ENCODE data around the gene METTL21A. TPM values are rescaled to one million over a fixed set of nuclear protein-coding genes. Genes with fewer than 3 reads are reported as not detected.

METTL21A gene
- total and polyA plus RNA-seq, 7 donors = 7.0 to 30.7 (median 9.5) TPM

DNA sequence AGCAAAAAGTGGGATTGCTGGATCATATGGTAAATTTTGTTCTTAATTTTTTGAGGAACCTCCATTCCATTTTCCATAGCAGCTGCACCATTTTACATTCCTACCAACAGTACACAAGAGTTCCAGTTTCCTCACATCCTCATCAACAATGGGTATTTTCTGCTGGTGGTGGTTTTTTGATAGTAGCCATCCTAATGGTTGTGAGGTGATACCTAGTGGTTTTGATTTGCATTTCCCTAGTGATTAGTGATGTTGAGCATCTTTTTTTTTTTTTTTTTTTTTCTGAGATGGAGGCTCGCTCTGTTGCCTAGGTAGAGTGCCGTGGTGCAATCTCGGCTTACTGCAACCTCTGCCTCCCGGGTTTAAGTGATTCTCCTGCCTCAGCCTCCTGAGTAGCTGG lies 30.5 kb downstream of the METTL21A start:
- TF ChIP-seq, protein P1, sequence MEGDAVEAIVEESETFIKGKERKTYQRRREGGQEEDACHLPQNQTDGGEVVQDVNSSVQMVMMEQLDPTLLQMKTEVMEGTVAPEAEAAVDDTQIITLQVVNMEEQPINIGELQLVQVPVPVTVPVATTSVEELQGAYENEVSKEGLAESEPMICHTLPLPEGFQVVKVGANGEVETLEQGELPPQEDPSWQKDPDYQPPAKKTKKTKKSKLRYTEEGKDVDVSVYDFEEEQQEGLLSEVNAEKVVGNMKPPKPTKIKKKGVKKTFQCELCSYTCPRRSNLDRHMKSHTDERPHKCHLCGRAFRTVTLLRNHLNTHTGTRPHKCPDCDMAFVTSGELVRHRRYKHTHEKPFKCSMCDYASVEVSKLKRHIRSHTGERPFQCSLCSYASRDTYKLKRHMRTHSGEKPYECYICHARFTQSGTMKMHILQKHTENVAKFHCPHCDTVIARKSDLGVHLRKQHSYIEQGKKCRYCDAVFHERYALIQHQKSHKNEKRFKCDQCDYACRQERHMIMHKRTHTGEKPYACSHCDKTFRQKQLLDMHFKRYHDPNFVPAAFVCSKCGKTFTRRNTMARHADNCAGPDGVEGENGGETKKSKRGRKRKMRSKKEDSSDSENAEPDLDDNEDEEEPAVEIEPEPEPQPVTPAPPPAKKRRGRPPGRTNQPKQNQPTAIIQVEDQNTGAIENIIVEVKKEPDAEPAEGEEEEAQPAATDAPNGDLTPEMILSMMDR (IDR thresholded peaks at IDR 0.05) = no peak
- peaks cover 0 to 49% of the 10 kb centered on the region in 2 donors for H3K36me3 ChIP-seq (ENCODE audit: insufficient read depth in 1 of 2, low read depth in 1 of 2)

DNA sequence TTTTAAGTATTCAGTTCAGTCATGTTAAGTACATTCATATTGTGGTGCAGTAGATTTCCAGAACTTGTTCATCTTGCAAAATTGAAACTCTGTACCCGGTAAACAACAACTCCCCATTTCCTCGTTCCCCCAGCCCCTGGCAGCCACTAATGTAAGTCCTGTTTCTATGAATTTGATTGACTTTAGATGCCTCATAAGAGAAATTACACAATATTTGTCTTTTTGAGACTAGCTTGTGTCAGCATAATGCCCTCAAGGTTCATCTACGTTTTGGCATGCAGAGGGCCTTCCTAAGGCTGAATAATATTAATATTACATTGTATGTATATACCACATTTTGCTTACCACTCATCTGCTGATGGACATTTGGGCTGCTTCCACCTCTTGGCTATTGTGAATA lies 30.9 kb downstream of the METTL21A start:
- no peaks in the 10 kb centered on the region for H3K27me3 ChIP-seq (ENCODE audit: insufficient read depth in 3 of 3, low read length in 2 of 3)
- H3K36me3 ChIP-seq (ENCODE audit: insufficient read depth in 1 of 2, low read depth in 1 of 2) = peaks cover 0 to 53% of the 10 kb centered on the region in 2 donors
- intact Hi-C loops (cut with DNase I) = no loop called here
- WGBS, 3 donors = 88 to 96% (median 91%) methylated on average over 3 of the region's 3 CpGs
- H3K4me1 ChIP-seq = no peaks in the 10 kb centered on the region
- H3K4me3 ChIP-seq = no peak overlapping the region
- no peak overlapping the region for H3K27ac ChIP-seq
- no peak for ATAC-seq
- peaks cover 11% of the 10 kb centered on the region for H3K9me3 ChIP-seq
- DNase-seq = no peak
- TF ChIP-seq, protein P1 (IDR thresholded peaks at IDR 0.05) = no peak

More for the DNA sequence above, 30.5 kb downstream of the METTL21A start:
- no peak for ATAC-seq
- Histone ChIP-seq H3K9me3 (peaks cover 11% of the 10 kb centered on the region), H3K4me3 (no peak overlapping the region), H3K27ac (no peak overlapping the region), H3K4me1 (no peaks in the 10 kb centered on the region), H3K27me3 (ENCODE audit: insufficient read depth in 3 of 3, low read length in 2 of 3) (no peaks in the 10 kb centered on the region)
- intact Hi-C loops (cut with DNase I) = no loop called here
- WGBS, 3 donors = 96 to 100% (median 100%) methylated on average over 4 of the region's 4 CpGs
- DNase-seq = no peak

DNA sequence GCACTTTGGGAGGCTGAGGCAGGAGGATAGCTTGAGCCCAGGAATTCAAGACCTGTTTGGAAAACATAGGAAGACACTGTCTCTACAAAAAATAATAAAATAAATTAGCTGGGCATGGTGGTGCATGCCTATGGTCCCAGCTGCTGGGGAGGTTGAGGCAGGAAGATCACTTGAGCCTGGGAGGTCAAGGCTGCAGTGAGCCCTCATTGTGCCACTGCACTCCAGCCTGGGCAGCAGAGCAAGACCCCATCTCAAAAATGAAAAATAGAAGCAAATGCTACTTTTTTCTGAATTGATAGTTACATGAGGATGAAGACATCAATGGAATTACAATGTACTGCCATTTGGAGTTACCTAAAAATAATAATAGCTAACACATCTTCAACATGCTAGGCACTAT lies 31.9 kb downstream of the METTL21A start:
- Histone ChIP-seq H3K36me3 (ENCODE audit: insufficient read depth in 1 of 2, low read depth in 1 of 2) (peaks cover 0 to 60% of the 10 kb centered on the region in 2 donors), H3K4me3 (no peak overlapping the region), H3K27me3 (ENCODE audit: insufficient read depth in 3 of 3, low read length in 2 of 3) (no peaks in the 10 kb centered on the region), H3K27ac (no peak overlapping the region), H3K4me1 (no peaks in the 10 kb centered on the region), H3K9me3 (peaks cover 11% of the 10 kb centered on the region)
- intact Hi-C loops (cut with DNase I) = no loop called here
- ATAC-seq (no peak), DNase-seq (no peak)
- TF ChIP-seq, protein P1 (IDR thresholded peaks at IDR 0.05) = no peak

DNA sequence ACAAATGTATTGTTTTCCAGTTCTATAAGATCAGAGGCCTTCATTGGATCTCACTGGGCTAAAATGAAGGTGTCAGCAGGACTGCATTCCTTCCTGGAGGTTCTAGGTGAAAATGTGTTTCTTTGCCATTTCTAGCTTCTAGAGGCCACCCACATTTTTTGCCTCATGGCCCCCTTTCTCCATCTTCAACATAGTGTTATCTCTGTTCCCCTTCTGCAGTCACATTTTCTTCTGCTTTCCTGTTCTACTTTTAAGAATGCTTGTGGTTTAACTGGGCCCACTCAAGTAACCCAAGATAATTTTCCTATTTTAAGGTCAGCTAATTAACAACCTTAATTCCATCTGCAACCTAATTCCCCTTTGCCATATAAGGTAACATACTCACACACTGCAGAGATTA lies 36.1 kb downstream of the METTL21A start:
- TF ChIP-seq, protein P1 (IDR thresholded peaks at IDR 0.05) = no peak
- DNase-seq (no peak), ATAC-seq (no peak)
- H3K4me3 ChIP-seq = no peak overlapping the region
- H3K9me3 ChIP-seq = peaks cover 11% of the 10 kb centered on the region
- H3K4me1 ChIP-seq = no peaks in the 10 kb centered on the region
- intact Hi-C loops (cut with DNase I) = no loop called here
- peaks cover 0 to 65% of the 10 kb centered on the region in 2 donors for H3K36me3 ChIP-seq (ENCODE audit: insufficient read depth in 1 of 2, low read depth in 1 of 2)
- no peak overlapping the region for H3K27ac ChIP-seq
- H3K27me3 ChIP-seq (ENCODE audit: insufficient read depth in 3 of 3, low read length in 2 of 3) = no peaks in the 10 kb centered on the region

DNA sequence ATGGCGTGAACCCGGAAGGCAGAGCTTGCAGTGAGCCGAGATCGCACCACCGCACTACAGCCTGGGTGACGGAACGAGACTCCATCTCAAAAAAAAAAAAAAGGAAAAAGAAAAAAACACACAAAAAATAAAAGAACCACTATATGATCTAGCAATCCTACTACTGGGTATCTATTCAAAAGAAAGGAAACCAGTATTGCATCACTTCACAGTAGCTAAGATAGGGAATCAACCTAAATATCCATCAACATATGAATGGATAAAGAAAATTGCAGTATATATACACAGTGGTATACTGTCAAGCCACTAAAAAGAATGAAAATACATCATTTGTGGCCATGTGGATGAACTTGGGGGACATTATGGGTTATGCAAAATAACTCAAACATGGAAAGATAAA lies 37.9 kb downstream of the METTL21A start:
- Histone ChIP-seq H3K4me3 (no peak overlapping the region), H3K4me1 (no peaks in the 10 kb centered on the region), H3K27me3 (ENCODE audit: insufficient read depth in 3 of 3, low read length in 2 of 3) (no peaks in the 10 kb centered on the region), H3K27ac (no peak overlapping the region), H3K9me3 (peaks cover 11% of the 10 kb centered on the region), H3K36me3 (ENCODE audit: insufficient read depth in 1 of 2, low read depth in 1 of 2) (peaks cover 0 to 66% of the 10 kb centered on the region in 2 donors)
- TF ChIP-seq, protein P1 (IDR thresholded peaks at IDR 0.05) = no peak
- intact Hi-C loops (cut with DNase I) = no loop called here
- ATAC-seq (no peak), DNase-seq (no peak)
- 95 to 100% (median 97%) methylated on average over 7 of the region's 7 CpGs for WGBS, 3 donors
